PFSK-1 (cell line): Measurements from ENCODE around the gene RUNX2.

Experiments
- FOXP2 ChIP-seq: optimal IDR thresholded peaks from 2 replicates; pipeline ENCODE3; 2011; ENCODE audit warnings: borderline replicate concordance, control low read depth, inconsistent platforms; ENCODE audit not compliant: insufficient read depth; ENCODE audit errors: extremely low read length, extremely low read depth
- POLR2AphosphoS5 ChIP-seq: IDR thresholded peaks from 2 replicates; pipeline ENCODE4 v1.6.1; 2012; ENCODE audit warnings: low read depth, mild to moderate bottlenecking, control low read depth, low read length, moderate library complexity
- REST ChIP-seq, 2 experiments: IDR thresholded peaks; 2 replicates each; pipeline versions ENCODE4 v1.6.1 to v1.8.0; 2011 to 2012; ENCODE audit warnings: low read depth in 2 of 2, low read length in 2 of 2, control low read depth in 1 of 2, inconsistent platforms in 1 of 2, mild to moderate bottlenecking in 1 of 2, moderate library complexity in 1 of 2; ENCODE audit not compliant: insufficient read depth in 1 of 2
- SIN3A ChIP-seq: IDR thresholded peaks from 2 replicates; pipeline ENCODE4 v1.6.1; 2012; ENCODE audit warnings: mild to moderate bottlenecking, low read length, moderate library complexity, borderline replicate concordance; ENCODE audit not compliant: insufficient read depth
- TAF1 ChIP-seq: IDR thresholded peaks from 2 replicates; pipeline ENCODE4 v1.6.1; 2012; ENCODE audit warnings: low read length, control low read depth, borderline replicate concordance; ENCODE audit not compliant: insufficient read depth

RUNX2 gene

GRCh38 chr6:45667766-45668165 lies 339.6 kb downstream of the RUNX2 start:
- TF ChIP-seq POLR2AphosphoS5 (no peak), FOXP2 (no peak), TAF1 (no peak), REST (IDR thresholded peaks at IDR 0.05; ENCODE audit: insufficient read depth in 1 of 2, low read depth in 2 of 2, low read length in 2 of 2) (no peak), SIN3A (no peak)

- TF ChIP-seq FOXP2 (no peak), POLR2AphosphoS5 (no peak), TAF1 (no peak), REST (IDR thresholded peaks at IDR 0.05; ENCODE audit: insufficient read depth in 1 of 2, low read depth in 2 of 2, low read length in 2 of 2) (no peak), SIN3A (no peak)
Observed at GRCh38 chr6:45668705-45669104, 340.6 kb downstream of the RUNX2 start.

- TF ChIP-seq POLR2AphosphoS5 (no peak), FOXP2 (no peak), SIN3A (no peak), REST (IDR thresholded peaks at IDR 0.05; ENCODE audit: insufficient read depth in 1 of 2, low read depth in 2 of 2, low read length in 2 of 2) (no peak), TAF1 (no peak)
Observed at GRCh38 chr6:45675634-45676033, 347.5 kb downstream of the RUNX2 start.

- TF ChIP-seq POLR2AphosphoS5 (no peak), FOXP2 (no peak), REST (IDR thresholded peaks at IDR 0.05; ENCODE audit: insufficient read depth in 1 of 2, low read depth in 2 of 2, low read length in 2 of 2) (no peak), SIN3A (no peak), TAF1 (no peak)
Observed at GRCh38 chr6:45676380-45676779, 348.2 kb downstream of the RUNX2 start.
